Astrocyte (in vitro differentiated cells and primary cell): ENCODE data around the gene RAB35.

Experiments used
- EZH2 ChIP-seq: IDR thresholded peaks from 2 replicates; pipeline ENCODE4 v1.6.1; 2012; ENCODE audit warnings: mild to moderate bottlenecking, low read length, inconsistent platforms; ENCODE audit not compliant: insufficient read depth
- TF ChIP-seq, protein P1 (sequence below): IDR thresholded peaks from 2 replicates; pipeline ENCODE4 v1.5.1; 2011; ENCODE audit warnings: low read depth, mild to moderate bottlenecking, inconsistent platforms, low read length, moderate library complexity; ENCODE audit not compliant: insufficient read depth

DNA sequence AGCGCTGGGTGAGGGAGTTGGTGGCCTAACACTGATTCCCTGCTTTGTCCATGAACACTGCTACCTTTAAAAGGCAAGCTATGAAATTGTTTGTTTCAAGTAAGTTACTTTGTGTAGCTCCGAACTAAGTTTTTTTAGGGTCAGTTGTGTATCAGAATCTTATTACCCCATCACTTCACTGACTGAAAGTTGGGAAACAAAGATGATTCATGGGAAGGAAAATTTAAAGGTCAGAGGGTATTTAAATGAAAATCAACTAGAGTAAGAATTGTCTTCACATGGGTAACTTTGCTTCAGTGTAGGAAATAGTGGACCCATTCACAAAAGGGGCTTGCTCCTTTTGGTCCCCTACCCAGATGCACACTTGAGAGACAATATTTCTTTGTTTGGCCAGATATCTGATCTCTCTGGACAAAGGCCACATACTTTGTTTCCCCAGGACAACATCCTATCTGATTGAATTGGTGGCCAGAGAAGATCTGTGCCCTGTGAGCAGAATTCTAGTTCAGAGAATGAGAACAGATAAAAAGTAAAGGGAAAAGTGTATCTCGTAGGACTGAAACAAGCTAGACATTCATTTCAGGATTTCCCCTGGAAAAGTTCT is 53.5 kb downstream of the RAB35 start:
- TF ChIP-seq, protein P1, sequence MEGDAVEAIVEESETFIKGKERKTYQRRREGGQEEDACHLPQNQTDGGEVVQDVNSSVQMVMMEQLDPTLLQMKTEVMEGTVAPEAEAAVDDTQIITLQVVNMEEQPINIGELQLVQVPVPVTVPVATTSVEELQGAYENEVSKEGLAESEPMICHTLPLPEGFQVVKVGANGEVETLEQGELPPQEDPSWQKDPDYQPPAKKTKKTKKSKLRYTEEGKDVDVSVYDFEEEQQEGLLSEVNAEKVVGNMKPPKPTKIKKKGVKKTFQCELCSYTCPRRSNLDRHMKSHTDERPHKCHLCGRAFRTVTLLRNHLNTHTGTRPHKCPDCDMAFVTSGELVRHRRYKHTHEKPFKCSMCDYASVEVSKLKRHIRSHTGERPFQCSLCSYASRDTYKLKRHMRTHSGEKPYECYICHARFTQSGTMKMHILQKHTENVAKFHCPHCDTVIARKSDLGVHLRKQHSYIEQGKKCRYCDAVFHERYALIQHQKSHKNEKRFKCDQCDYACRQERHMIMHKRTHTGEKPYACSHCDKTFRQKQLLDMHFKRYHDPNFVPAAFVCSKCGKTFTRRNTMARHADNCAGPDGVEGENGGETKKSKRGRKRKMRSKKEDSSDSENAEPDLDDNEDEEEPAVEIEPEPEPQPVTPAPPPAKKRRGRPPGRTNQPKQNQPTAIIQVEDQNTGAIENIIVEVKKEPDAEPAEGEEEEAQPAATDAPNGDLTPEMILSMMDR: no peak
- TF ChIP-seq EZH2: no peak
